Body of pancreas (tissue), 4 donors: ENCODE measurements around the gene FOXP1. TPM values are rescaled to one million over a fixed set of nuclear protein-coding genes. Genes with fewer than 3 reads are reported as not detected.

Source experiments
- ATAC-seq: fragments of 150-250 bp; one replicate; pipeline ENCODE4 v1.9.1; 2016
- DNase-seq, 4 donors: peaks; one replicate each; pipeline ENCODE4 v3.0.0-alpha.2; 2019
- H3K27ac ChIP-seq, 4 donors: fragments of 200-600 bp; sonication (generic); 1 replicate in 3 of 4; 2 replicates in 1 of 4; pipeline versions ENCODE4 v1.5.1 to v1.6.1; 2016 to 2019; ENCODE audit warnings: mild to moderate bottlenecking in 1 of 4, mixed read lengths in 1 of 4, moderate library complexity in 1 of 4
- H3K27me3 ChIP-seq, 2 donors: fragments of 200-600 bp; sonication (generic); one replicate each; pipeline ENCODE4 v1.6.0; 2016; ENCODE audit warnings: mild to moderate bottlenecking in 1 of 2
- H3K36me3 ChIP-seq, 2 donors: fragments of 200-600 bp; sonication (generic); replicated peaks in 1 of 2; 2 replicates each; pipeline ENCODE4 v1.5.1; 2016; ENCODE audit warnings: low read depth in 2 of 2; ENCODE audit not compliant: insufficient read depth in 1 of 2
- H3K4me1 ChIP-seq: fragments of 200-600 bp; sonication (generic); one replicate; pipeline ENCODE4 v1.6.0; 2016
- H3K4me3 ChIP-seq, 2 donors: fragments of 200-600 bp; sonication (generic); 1 replicate in 1 of 2; 2 replicates in 1 of 2; pipeline ENCODE4 v1.5.1; 2016 to 2019
- H3K9me3 ChIP-seq, 3 donors: fragments of 200-600 bp; sonication (generic); 1 replicate in 2 of 3; 2 replicates in 1 of 3; pipeline ENCODE4 v1.5.1; 2016
- POLR2A ChIP-seq, 3 donors: fragments of 450-650 bp; IDR thresholded peaks; one replicate each; pipeline ENCODE4 v1.6.1; 2016; ENCODE audit warnings: antibody characterized with exemption in 3 of 3, mild to moderate bottlenecking in 2 of 3
- WGBS, 2 donors: methylation state at CpG; one replicate each; pipeline ENCODE4 v1.1.5; 2017; 5-methylcytosine and 5-hydroxymethylcytosine counted together
- intact Hi-C: fragments of 100-400 bp; cut with DNase I; formaldehyde crosslinking; loops from one replicate; pipeline ENCODE4 v1.15.1; 2023
- total RNA-seq, 2 donors: library from RNA; depleted of rRNA; stranded (reverse); fragments of >200 nt; gene quantifications; one replicate each; pipeline ENCODE4 v1.1.0, GENCODE V29; 2016
- TF ChIP-seq, protein P1 (sequence below), 7 experiments: fragments of 450-650 bp in 4 of 7; fragments of 200-600 bp in 3 of 7; sonication (generic) in 3 of 7; IDR thresholded peaks; one replicate each; pipeline ENCODE4 v1.5.1; 2016 to 2019; ENCODE audit warnings: antibody characterized with exemption in 7 of 7

The FOXP1 gene
- total RNA-seq, 2 donors from 2014 or later: 85.7 to 86.1 TPM

DNA sequence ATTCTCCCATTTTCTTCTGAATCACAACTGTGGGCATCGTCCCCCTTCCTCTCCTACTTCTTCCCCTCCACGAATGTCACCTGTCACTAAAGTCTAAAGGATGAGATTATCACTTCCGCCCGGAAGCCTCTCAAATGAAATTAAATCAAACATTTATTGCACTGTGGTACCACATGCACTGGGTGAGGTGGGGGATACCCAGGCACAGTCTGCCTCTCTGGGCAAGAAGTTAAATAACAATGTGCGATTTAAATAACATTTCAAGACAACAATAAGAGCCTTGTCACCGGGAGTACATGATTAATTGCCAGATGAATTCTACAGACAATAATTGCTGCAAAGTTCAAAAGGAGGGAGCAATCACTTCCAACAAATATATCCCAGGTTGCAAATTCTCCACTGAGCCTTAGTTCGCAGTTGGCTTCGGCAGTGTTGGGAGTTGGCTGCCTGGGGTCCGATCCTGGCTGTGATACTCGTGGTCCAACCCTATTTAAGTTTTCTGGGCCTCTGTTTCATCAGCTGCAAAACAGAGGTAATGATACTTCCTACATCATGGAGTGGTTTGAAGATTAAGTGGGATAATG, 77.7 kb downstream of the FOXP1 start:
- peaks cover 7% of the 10 kb centered on the region for H3K4me1 ChIP-seq

DNA sequence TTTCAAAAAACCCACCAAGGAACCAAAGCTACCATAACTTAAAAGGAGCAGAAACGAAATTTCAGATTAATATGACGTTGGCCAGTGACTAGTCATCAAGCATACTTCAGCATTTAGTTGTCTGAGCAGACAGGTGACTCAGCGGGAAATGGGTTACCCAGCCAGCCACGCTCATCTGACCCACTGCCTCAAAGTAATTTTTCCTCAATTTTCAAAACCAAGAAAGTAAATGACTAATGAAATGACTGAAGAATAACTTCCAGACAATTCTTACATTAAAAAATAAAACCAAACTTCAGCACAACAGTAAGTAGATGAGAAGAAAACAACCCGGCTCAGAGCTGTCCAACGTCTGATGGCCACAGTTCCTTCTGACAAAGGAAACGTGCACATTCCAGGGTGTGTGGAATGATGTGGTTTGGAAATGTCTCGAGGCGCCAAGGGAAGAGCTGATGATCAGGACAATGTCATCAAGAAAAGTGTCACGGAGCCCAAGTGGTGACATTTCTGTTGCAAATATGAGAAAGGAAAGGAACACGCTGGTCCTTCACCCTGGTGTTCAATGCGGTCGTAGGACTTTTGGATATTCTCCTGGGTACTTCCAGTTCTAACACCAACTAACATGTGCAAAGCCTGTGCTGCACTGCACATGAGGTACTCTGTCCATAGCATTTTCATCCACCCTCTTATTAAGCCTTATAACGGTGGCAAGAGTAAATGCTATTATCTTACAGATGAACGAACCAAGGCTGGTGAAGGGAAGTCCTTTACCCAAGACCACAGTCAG, 79.1 kb downstream of the FOXP1 start:
- WGBS, 2 donors: 77 to 85% methylated on average over 15 of the region's 15 CpGs
- H3K27me3 ChIP-seq: no peaks in the 10 kb centered on the region
- no peaks in the 10 kb centered on the region for H3K9me3 ChIP-seq
- H3K4me3 ChIP-seq: no peak overlapping the region
- intact Hi-C loops: no loop called here
- no peak overlapping the region for H3K27ac ChIP-seq
- no peak for TF ChIP-seq POLR2A (IDR thresholded peaks at IDR 0.05)
- TF ChIP-seq, protein P1, sequence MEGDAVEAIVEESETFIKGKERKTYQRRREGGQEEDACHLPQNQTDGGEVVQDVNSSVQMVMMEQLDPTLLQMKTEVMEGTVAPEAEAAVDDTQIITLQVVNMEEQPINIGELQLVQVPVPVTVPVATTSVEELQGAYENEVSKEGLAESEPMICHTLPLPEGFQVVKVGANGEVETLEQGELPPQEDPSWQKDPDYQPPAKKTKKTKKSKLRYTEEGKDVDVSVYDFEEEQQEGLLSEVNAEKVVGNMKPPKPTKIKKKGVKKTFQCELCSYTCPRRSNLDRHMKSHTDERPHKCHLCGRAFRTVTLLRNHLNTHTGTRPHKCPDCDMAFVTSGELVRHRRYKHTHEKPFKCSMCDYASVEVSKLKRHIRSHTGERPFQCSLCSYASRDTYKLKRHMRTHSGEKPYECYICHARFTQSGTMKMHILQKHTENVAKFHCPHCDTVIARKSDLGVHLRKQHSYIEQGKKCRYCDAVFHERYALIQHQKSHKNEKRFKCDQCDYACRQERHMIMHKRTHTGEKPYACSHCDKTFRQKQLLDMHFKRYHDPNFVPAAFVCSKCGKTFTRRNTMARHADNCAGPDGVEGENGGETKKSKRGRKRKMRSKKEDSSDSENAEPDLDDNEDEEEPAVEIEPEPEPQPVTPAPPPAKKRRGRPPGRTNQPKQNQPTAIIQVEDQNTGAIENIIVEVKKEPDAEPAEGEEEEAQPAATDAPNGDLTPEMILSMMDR (IDR thresholded peaks at IDR 0.05): no peak
- H3K36me3 ChIP-seq: no peaks in the 10 kb centered on the region
- ATAC-seq: no peak
- H3K4me1 ChIP-seq: no peaks in the 10 kb centered on the region
- peak in 1 of 4 donors; percentile 31 for DNase-seq

More for the DNA sequence above, 77.7 kb downstream of the FOXP1 start:
- H3K4me3 ChIP-seq: no peak overlapping the region
- no peak for DNase-seq
- H3K36me3 ChIP-seq: no peaks in the 10 kb centered on the region
- no peak for ATAC-seq
- H3K9me3 ChIP-seq: no peaks in the 10 kb centered on the region
- intact Hi-C loops: no loop called here
- H3K27me3 ChIP-seq: no peaks in the 10 kb centered on the region
- no peak overlapping the region for H3K27ac ChIP-seq
- WGBS, 2 donors: 84 to 92% methylated on average over 10 of the region's 10 CpGs
- TF ChIP-seq, protein P1 (IDR thresholded peaks at IDR 0.05): no peak
- TF ChIP-seq POLR2A (IDR thresholded peaks at IDR 0.05): no peak

DNA sequence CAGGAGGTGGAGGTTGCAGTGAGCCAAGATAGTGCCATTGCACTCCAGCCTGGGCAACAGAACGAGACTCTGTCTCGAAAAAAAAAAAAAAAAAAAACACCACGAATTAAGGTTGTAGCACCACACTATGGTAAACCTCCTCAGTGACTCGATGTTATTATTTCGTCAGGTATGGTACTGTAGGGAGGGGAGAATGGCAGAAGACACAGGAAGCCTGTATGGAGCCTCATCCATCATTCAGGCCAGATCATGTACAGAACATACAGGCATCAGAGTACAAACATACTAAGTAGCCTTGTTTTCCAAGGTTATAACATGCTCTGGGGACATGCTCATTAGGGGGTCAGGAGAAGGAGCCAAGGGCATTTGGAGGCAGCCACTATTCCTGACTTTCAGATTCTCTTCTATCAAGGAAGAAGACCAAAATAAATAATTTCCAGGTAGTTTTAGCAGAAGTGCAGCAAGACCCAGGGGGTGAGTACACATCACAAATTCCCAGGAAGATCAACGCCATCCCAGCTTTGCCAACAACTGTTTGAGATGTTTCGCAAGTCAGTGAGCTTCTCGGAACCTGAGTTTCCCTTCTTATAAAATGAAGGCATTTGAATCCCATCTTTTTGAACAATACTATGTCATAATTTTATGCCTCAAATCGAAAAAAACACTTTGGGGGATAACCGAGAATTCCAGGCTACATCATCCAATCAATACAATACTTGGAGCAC, 79.8 kb downstream of the FOXP1 start:
- ATAC-seq (no peak), DNase-seq (no peak)
- H3K9me3 ChIP-seq: no peaks in the 10 kb centered on the region
- no peak overlapping the region for H3K27ac ChIP-seq
- TF ChIP-seq POLR2A (IDR thresholded peaks at IDR 0.05): no peak
- TF ChIP-seq, protein P1 (IDR thresholded peaks at IDR 0.05): no peak
- no peaks in the 10 kb centered on the region for H3K36me3 ChIP-seq
- H3K4me3 ChIP-seq: no peak overlapping the region
- intact Hi-C loops: no loop called here
- H3K27me3 ChIP-seq: no peaks in the 10 kb centered on the region
- H3K4me1 ChIP-seq: no peaks in the 10 kb centered on the region
- WGBS, 2 donors: 84 to 88% methylated on average over 10 of the region's 10 CpGs

DNA sequence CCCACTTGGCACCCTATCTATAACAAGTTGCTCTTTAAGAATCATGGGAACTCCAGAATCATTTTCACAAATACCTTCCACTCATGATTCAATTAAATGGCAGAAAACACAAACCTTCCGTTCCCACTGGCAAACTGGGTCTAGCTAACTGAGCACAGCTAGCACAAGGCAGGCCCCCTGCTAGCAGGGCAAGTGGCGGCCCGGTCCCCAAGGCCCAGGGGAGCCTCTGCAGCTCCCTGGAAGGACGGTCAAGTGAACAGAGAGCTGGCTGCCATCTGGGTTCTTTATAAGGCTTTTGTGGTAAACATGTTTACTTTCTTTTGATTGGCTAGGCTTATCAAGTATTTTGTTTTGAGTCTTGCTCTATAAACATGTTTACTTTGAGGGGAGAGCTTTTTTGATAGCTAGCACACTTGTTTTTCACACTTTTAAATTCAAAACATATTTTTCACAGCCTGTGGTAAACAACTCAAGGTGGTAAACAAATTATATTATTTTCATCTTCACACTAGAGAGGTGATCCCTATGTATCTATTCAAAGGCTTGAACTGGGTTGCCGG, 81.4 kb downstream of the FOXP1 start:
- TF ChIP-seq POLR2A (IDR thresholded peaks at IDR 0.05): no peak
- TF ChIP-seq, protein P1 (IDR thresholded peaks at IDR 0.05): no peak
- intact Hi-C loops: no loop called here
- H3K4me1 ChIP-seq: peaks cover 13% of the 10 kb centered on the region
- 88 to 96% methylated on average over 5 of the region's 5 CpGs for WGBS, 2 donors
- H3K27ac ChIP-seq: no peak overlapping the region
- H3K36me3 ChIP-seq: no peaks in the 10 kb centered on the region
- no peaks in the 10 kb centered on the region for H3K9me3 ChIP-seq
- ATAC-seq (no peak), DNase-seq (no peak)
- H3K4me3 ChIP-seq: no peak overlapping the region
- H3K27me3 ChIP-seq: no peaks in the 10 kb centered on the region
